GM12878 (cell line): ENCODE data around the gene CAMP.

ENCODE experiments used
- MTA2 ChIP-seq: fragments of 450-650 bp; IDR thresholded peaks from 2 replicates; pipeline ENCODE4 v1.6.1; 2016; ENCODE audit warnings: low read depth, mild to moderate bottlenecking, moderate library complexity
- NRF1 ChIP-seq: conservative IDR thresholded peaks from 2 replicates; pipeline ENCODE4 v1.6.1; 2011; ENCODE audit warnings: mild to moderate bottlenecking, low read depth, low read length, improper control_type of control experiment
- POLR2AphosphoS5 ChIP-seq: IDR thresholded peaks from 2 replicates; pipeline ENCODE4 v1.6.1; 2011; ENCODE audit warnings: mild to moderate bottlenecking, low read length, inconsistent platforms
- TCF7 ChIP-seq: IDR thresholded peaks from 2 replicates; pipeline ENCODE4 v1.6.1; 2014; ENCODE audit warnings: antibody characterized with exemption, borderline replicate concordance
- USF2 ChIP-seq: IDR thresholded peaks from 2 replicates; pipeline ENCODE4 v1.6.1; 2011; ENCODE audit warnings: low read depth, low read length, improper control_type of control experiment, borderline replicate concordance

DNA sequence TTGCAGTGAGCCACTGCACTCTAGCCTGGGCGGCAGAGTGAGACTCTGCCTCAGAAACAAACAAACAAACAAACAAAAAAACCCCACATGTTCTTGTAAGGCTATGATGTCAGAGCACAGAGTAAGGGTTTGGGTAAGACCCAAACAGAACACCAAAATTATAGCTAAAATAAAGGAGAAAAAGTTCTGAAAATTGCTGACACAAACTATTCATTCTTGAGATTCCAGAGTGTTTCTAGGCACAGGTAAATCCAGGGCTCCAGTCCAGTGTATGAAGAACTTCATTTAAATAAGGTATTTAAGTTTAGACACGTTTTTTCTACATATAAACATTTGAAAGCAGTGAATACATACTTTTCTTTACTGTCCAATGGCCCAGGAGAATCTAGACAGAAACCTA lies 39.0 kb upstream of the CAMP start:
- TF ChIP-seq USF2 (no peak), NRF1 (no peak), POLR2AphosphoS5 (no peak), MTA2 (no peak), TCF7 (no peak)
